H1 (cell line): Measurements from ENCODE around the gene RIT2. TPM values are rescaled to one million over a fixed set of nuclear protein-coding genes. Genes with fewer than 3 reads are reported as not detected.

Experiments
- CTCF ChIA-PET: fragments of 300-600 bp; sonication (Branson Sonifier 250); formaldehyde crosslinking; loops from one replicate; lab custom pipeline; 2021; ENCODE audit not compliant: partially characterized antibody; lab: Charles Lee
- POLR2A ChIA-PET: fragments of 300-600 bp; sonication (Branson Sonifier 250); formaldehyde crosslinking; loops from one replicate; lab custom pipeline; 2021; ENCODE audit warnings: inconsistent platforms; ENCODE audit not compliant: partially characterized antibody; lab: Charles Lee
- DNase-seq, 2 experiments: peaks; one replicate each; pipeline versions ENCODE4 v3.0.0 to v3.0.0-alpha.2; 2010 to 2022; ENCODE audit warnings: low spot score in 2 of 2, low read depth in 1 of 2, mixed read lengths in 1 of 2
- FAIRE-seq: peaks from 2 replicates; lab custom pipeline; 2011; peaks lifted over from hg19 to GRCh38; lab: Jason Lieb, UNC
- H2AFZ ChIP-seq: 2 replicates; pipeline ENCODE4 v1.8.1; 2012; ENCODE audit warnings: low read length, inconsistent platforms
- H2AK5ac ChIP-seq: 2 replicates; pipeline ENCODE4 v1.6.1; 2013; ENCODE audit warnings: low read depth, low read length
- H2BK120ac ChIP-seq: replicated peaks from 2 replicates; pipeline ENCODE3; 2013; ENCODE audit warnings: low read depth, low read length, inconsistent platforms
- H2BK12ac ChIP-seq: 2 replicates; pipeline ENCODE4 v1.6.1; 2013; ENCODE audit warnings: low read depth, low read length
- H2BK15ac ChIP-seq: 2 replicates; pipeline ENCODE4 v1.6.1; 2013; ENCODE audit warnings: low read length
- H2BK20ac ChIP-seq: 2 replicates; pipeline ENCODE4 v1.6.1; 2013; ENCODE audit warnings: low read length
- H2BK5ac ChIP-seq: 2 replicates; pipeline ENCODE4 v1.6.1; 2013; ENCODE audit warnings: low read depth, low read length
- H3K14ac ChIP-seq: 2 replicates; pipeline ENCODE4 v1.6.1; 2013; ENCODE audit warnings: inconsistent platforms; ENCODE audit not compliant: insufficient read length
- H3K18ac ChIP-seq: 2 replicates; pipeline ENCODE4 v1.6.1; 2013; ENCODE audit warnings: low read length; ENCODE audit errors: extremely low read depth
- H3K23ac ChIP-seq: 2 replicates; pipeline ENCODE4 v1.6.1; 2013; ENCODE audit warnings: inconsistent platforms; ENCODE audit not compliant: insufficient read length
- H3K23me2 ChIP-seq: 2 replicates; pipeline ENCODE4 v1.6.1; 2013; ENCODE audit warnings: low read depth, low read length
- H3K27ac ChIP-seq: 2 replicates; pipeline ENCODE4 v1.6.1; 2011; ENCODE audit warnings: low read depth, low read length, inconsistent platforms
- H3K27me3 ChIP-seq, 4 experiments: replicated peaks in 1 of 4; 1 replicate in 1 of 4; 2 replicates in 3 of 4; pipeline versions ENCODE4 v1.6.1 to v1.8.1; 2011 to 2013; ENCODE audit warnings: low read length in 3 of 4, mild to moderate bottlenecking in 3 of 4, inconsistent platforms in 2 of 4, mixed read lengths in 2 of 4, moderate library complexity in 1 of 4; ENCODE audit not compliant: control insufficient read depth in 3 of 4, insufficient read depth in 3 of 4; ENCODE audit errors: extremely low read depth in 1 of 4
- H3K36me3 ChIP-seq, 4 experiments: 2 replicates each; pipeline versions ENCODE4 v1.6.1 to v1.8.1; 2011 to 2013; ENCODE audit warnings: mild to moderate bottlenecking in 4 of 4, low read length in 3 of 4, moderate library complexity in 2 of 4, control low read depth in 1 of 4, inconsistent platforms in 1 of 4; ENCODE audit not compliant: insufficient read depth in 4 of 4, control insufficient read depth in 2 of 4
- H3K4ac ChIP-seq: replicated peaks from 2 replicates; pipeline ENCODE3; 2013; ENCODE audit warnings: low read length, low read depth, mixed read lengths, inconsistent platforms; ENCODE audit not compliant: insufficient read length
- H3K4me1 ChIP-seq, 4 experiments: replicated peaks in 1 of 4; 1 replicate in 1 of 4; 2 replicates in 3 of 4; pipeline versions ENCODE4 v1.6.1 to v1.8.1; 2011 to 2013; ENCODE audit warnings: low read length in 3 of 4, inconsistent platforms in 2 of 4, mixed read lengths in 1 of 4; ENCODE audit not compliant: insufficient read depth in 4 of 4, control insufficient read depth in 3 of 4
- H3K4me2 ChIP-seq, 2 experiments: 2 replicates each; pipeline versions ENCODE4 v1.6.1 to v1.8.1; 2011 to 2013; ENCODE audit warnings: low read depth in 2 of 2, low read length in 2 of 2, control low read depth in 1 of 2, inconsistent platforms in 1 of 2, mild to moderate bottlenecking in 1 of 2; ENCODE audit not compliant: insufficient read depth in 1 of 2
- H3K4me3 ChIP-seq, 4 experiments: fragments of 200-600, 300-600 bp in 1 of 4; sonication (generic), shearing (Covaris generic), sonication (Bioruptor Twin) in 1 of 4; 2 replicates each; pipeline versions ENCODE4 v1.5.1 to v1.8.1; 2011 to 2016; ENCODE audit warnings: low read length in 4 of 4, low read depth in 3 of 4, control low read depth in 2 of 4, inconsistent platforms in 2 of 4, mild to moderate bottlenecking in 2 of 4, mixed read lengths in 1 of 4, moderate library complexity in 1 of 4; ENCODE audit not compliant: insufficient read depth in 2 of 4; ENCODE audit errors: extremely low read depth in 1 of 4
- H3K56ac ChIP-seq: replicated peaks from 2 replicates; pipeline ENCODE3; 2013; ENCODE audit warnings: low read depth, mild to moderate bottlenecking, mixed read lengths, low read length, inconsistent platforms; ENCODE audit not compliant: insufficient read length
- H3K79me1 ChIP-seq: 2 replicates; pipeline ENCODE4 v1.6.1; 2013; ENCODE audit warnings: low read depth, low read length, control low read depth
- H3K79me2 ChIP-seq, 2 experiments: 2 replicates each; pipeline versions ENCODE4 v1.6.1 to v1.8.1; 2012 to 2013; ENCODE audit warnings: low read length in 2 of 2, mild to moderate bottlenecking in 2 of 2, inconsistent platforms in 1 of 2; ENCODE audit not compliant: insufficient read depth in 2 of 2, control insufficient read depth in 1 of 2
- H3K9ac ChIP-seq, 4 experiments: replicated peaks in 1 of 4; 1 replicate in 1 of 4; 2 replicates in 3 of 4; pipeline versions ENCODE4 v1.6.1 to v1.8.1; 2011 to 2013; ENCODE audit warnings: low read depth in 3 of 4, low read length in 3 of 4, control low read depth in 2 of 4, mild to moderate bottlenecking in 2 of 4, moderate library complexity in 2 of 4, inconsistent platforms in 1 of 4; ENCODE audit errors: extremely low read depth in 1 of 4
- H3K9me3 ChIP-seq, 2 experiments: 2 replicates each; pipeline versions ENCODE4 v1.6.1 to v1.8.1; 2012 to 2013; ENCODE audit warnings: mild to moderate bottlenecking in 2 of 2, moderate library complexity in 2 of 2, control low read depth in 1 of 2, inconsistent platforms in 1 of 2, low read depth in 1 of 2, low read length in 1 of 2, mixed read lengths in 1 of 2; ENCODE audit not compliant: insufficient read depth in 2 of 2
- H4K20me1 ChIP-seq, 2 experiments: replicated peaks in 1 of 2; 2 replicates each; pipeline versions ENCODE3 to v1.8.1; 2011 to 2013; ENCODE audit warnings: inconsistent platforms in 2 of 2, low read length in 2 of 2, mild to moderate bottlenecking in 1 of 2; ENCODE audit not compliant: insufficient read depth in 2 of 2, control insufficient read depth in 1 of 2
- H4K5ac ChIP-seq: 2 replicates; pipeline ENCODE4 v1.6.1; 2013; ENCODE audit warnings: low read length, low read depth, mixed read lengths, inconsistent platforms; ENCODE audit not compliant: insufficient read length
- H4K8ac ChIP-seq: 2 replicates; pipeline ENCODE4 v1.8.0; 2013; ENCODE audit warnings: mild to moderate bottlenecking, moderate library complexity, low read length, inconsistent platforms; ENCODE audit not compliant: insufficient read depth; ENCODE audit errors: extremely low read depth
- H4K91ac ChIP-seq: replicated peaks from 2 replicates; pipeline ENCODE3; 2013; ENCODE audit warnings: low read length, mixed read lengths, inconsistent platforms; ENCODE audit not compliant: insufficient read length
- CEBPB ChIP-seq: IDR thresholded peaks from 2 replicates; pipeline ENCODE4 v1.6.1; 2012; ENCODE audit warnings: low read depth, low read length
- EZH2 ChIP-seq: fragments of 200-600 bp; sonication (generic); IDR thresholded peaks from 2 replicates; pipeline ENCODE4 v1.7.1; 2012; ENCODE audit warnings: low read depth, mild to moderate bottlenecking, moderate library complexity, low read length, inconsistent platforms; ENCODE audit not compliant: severe bottlenecking
- GTF2F1 ChIP-seq: IDR thresholded peaks from 2 replicates; pipeline ENCODE4 v1.6.1; 2012; ENCODE audit warnings: low read depth, low read length, improper control_type of control experiment, borderline replicate concordance
- NRF1 ChIP-seq: IDR thresholded peaks from 2 replicates; pipeline ENCODE4 v1.6.1; 2011; ENCODE audit warnings: mild to moderate bottlenecking, low read depth, low read length, improper control_type of control experiment
- SP1 ChIP-seq: IDR thresholded peaks from 2 replicates; pipeline ENCODE4 v1.6.1; 2011; ENCODE audit warnings: low read depth, low read length
- WGBS, 2 experiments: shearing (Covaris generic) in 1 of 2; methylation state at CpG; one replicate each; pipeline versions ENCODE4 v1.1.6 to v1.1.7; 2013 to 2015; ENCODE audit warnings: low lambda C conversion rate in 2 of 2, mixed read lengths in 2 of 2, inconsistent platforms in 1 of 2, low coverage in 1 of 2, missing lambda C conversion rate in 1 of 2; ENCODE audit not compliant: insufficient replicate concordance in 2 of 2, insufficient coverage in 1 of 2, insufficient read length in 1 of 2; ENCODE audit errors: extremely low coverage in 1 of 2, missing lambda C conversion rate in 1 of 2; 5-methylcytosine and 5-hydroxymethylcytosine counted together
- polyA plus RNA-seq, 7 experiments: library from polyadenylated mRNA; depleted of rRNA in 3 of 7; stranded (reverse) in 5 of 7; unstranded in 2 of 7; fragments of >200 nt in 5 of 7; fragments of 200-250 nt in 2 of 7; gene quantifications; 1 replicate in 5 of 7; 2 replicates in 1 of 7; 4 replicates in 1 of 7; pipeline versions ENCODE4 v1.2.1 to v1.2.3, GENCODE V29; 2011 to 2013; ENCODE audit warnings: missing spikeins in 2 of 7, mixed read lengths in 2 of 7
- total RNA-seq: library from RNA; stranded (reverse); fragmentation: NEBNext Ultra II Directional; extraction: Animal tissue kit (Norgen Biotek cat#: 25700); gene quantifications from 2 replicates; pipeline ENCODE4 v1.2.1, GENCODE V29; 2021

The RIT2 gene
- total and polyA plus RNA-seq, 2 of the 8 experiments (the other 6 are each of a cell fraction or from before 2014, with no cell fraction given) = 0.67 to 3.2 TPM

GRCh38 chr18:43060020-43060419 lies 55.5 kb downstream of the RIT2 start:
- no peaks in the 10 kb centered on the region for H4K20me1 ChIP-seq
- H3K36me3 ChIP-seq = no peaks in the 10 kb centered on the region
- no peak overlapping the region for H2AFZ ChIP-seq
- no peak overlapping the region for H3K14ac ChIP-seq
- no peaks in the 10 kb centered on the region for H3K27me3 ChIP-seq
- ChIA-PET POLR2A (no interaction called here), CTCF (no interaction called here)
- no peak overlapping the region for H3K56ac ChIP-seq
- no peak overlapping the region for H3K4ac ChIP-seq
- H3K79me1 ChIP-seq = no peaks in the 10 kb centered on the region
- no peak overlapping the region for H4K91ac ChIP-seq
- H3K27ac ChIP-seq = no peak overlapping the region
- H3K4me3 ChIP-seq = no peak overlapping the region
- no peak overlapping the region for H2AK5ac ChIP-seq
- no peak overlapping the region for H3K18ac ChIP-seq
- H2BK120ac ChIP-seq = no peak overlapping the region
- H2BK15ac ChIP-seq = no peak overlapping the region
- FAIRE-seq (no peak), DNase-seq (no peak)
- H3K23me2 ChIP-seq = no peaks in the 10 kb centered on the region
- no peak overlapping the region for H3K9ac ChIP-seq
- no peak overlapping the region for H2BK5ac ChIP-seq
- H3K79me2 ChIP-seq = no peaks in the 10 kb centered on the region
- H3K4me2 ChIP-seq = no peak overlapping the region
- H3K4me1 ChIP-seq = no peaks in the 10 kb centered on the region
- H3K9me3 ChIP-seq = no peaks in the 10 kb centered on the region
- H2BK20ac ChIP-seq = no peak overlapping the region
- no peak overlapping the region for H4K8ac ChIP-seq
- no peak overlapping the region for H2BK12ac ChIP-seq
- no peak overlapping the region for H3K23ac ChIP-seq
- WGBS, 2 experiments = 97% methylated on average over 1 of the region's 1 CpG; no CpG with 5 or more reads in 1 of the 2 experiments
- TF ChIP-seq EZH2 (no peak), GTF2F1 (no peak), SP1 (no peak), NRF1 (no peak), CEBPB (no peak)
- H4K5ac ChIP-seq = no peak overlapping the region
